Measurements from ENCODE around the gene PET100. TPM values are rescaled to one million over a fixed set of nuclear protein-coding genes. Genes with fewer than 3 reads are reported as not detected.

Gene PET100
- total and polyA plus RNA-seq, 2 experiments from 2014 or later, result 8.6 to 636 TPM

GRCh38 chr19:7662657-7663056 lies 33.1 kb downstream of the PET100 start (continued):
- TF ChIP-seq, protein P1, sequence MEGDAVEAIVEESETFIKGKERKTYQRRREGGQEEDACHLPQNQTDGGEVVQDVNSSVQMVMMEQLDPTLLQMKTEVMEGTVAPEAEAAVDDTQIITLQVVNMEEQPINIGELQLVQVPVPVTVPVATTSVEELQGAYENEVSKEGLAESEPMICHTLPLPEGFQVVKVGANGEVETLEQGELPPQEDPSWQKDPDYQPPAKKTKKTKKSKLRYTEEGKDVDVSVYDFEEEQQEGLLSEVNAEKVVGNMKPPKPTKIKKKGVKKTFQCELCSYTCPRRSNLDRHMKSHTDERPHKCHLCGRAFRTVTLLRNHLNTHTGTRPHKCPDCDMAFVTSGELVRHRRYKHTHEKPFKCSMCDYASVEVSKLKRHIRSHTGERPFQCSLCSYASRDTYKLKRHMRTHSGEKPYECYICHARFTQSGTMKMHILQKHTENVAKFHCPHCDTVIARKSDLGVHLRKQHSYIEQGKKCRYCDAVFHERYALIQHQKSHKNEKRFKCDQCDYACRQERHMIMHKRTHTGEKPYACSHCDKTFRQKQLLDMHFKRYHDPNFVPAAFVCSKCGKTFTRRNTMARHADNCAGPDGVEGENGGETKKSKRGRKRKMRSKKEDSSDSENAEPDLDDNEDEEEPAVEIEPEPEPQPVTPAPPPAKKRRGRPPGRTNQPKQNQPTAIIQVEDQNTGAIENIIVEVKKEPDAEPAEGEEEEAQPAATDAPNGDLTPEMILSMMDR (conservative IDR thresholded peaks at IDR 0.05; ENCODE audit: low read depth in 2 of 2), result no peak
- TF ChIP-seq REST (IDR thresholded peaks at IDR 0.05; ENCODE audit: unreplicated experiment) (no peak), POLR2AphosphoS5 (IDR thresholded peaks at IDR 0.05; ENCODE audit: low read depth) (no peak), EZH2 (IDR thresholded peaks at IDR 0.05; ENCODE audit: low read depth, unreplicated experiment) (no peak), EZH2phosphoT487 (IDR thresholded peaks at IDR 0.05; ENCODE audit: unreplicated experiment) (no peak), ETS1 (IDR thresholded peaks at IDR 0.05) (no peak), STAT1 (IDR thresholded peaks at IDR 0.05; ENCODE audit: unreplicated experiment) (no peak), CREB1 (CRISPR knock-in tag; IDR thresholded peaks at IDR 0.05; ENCODE audit: low read depth) (no peak)

DNA sequence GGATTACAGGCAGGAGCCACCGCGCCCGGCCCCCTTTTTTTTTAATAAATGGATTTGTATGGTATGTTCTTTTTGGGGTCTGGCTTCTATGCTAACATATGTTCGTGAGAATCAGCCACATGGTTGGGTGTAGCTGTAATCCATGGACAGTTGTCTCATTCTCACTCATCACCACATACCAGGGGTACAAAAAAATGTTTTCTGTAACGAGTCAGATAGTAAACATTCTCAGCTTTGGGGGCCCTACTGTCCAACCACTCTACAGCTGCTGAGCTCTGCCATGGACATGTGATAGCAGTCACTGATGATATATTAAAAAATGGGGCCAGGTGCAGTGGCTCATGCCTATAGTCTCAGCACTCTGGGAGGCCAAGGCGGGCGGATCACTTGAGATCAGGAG lies 34.1 kb downstream of the PET100 start:
- DNase-seq (ENCODE audit: low spot score), result no peak
- Histone ChIP-seq H3K9me2 (ENCODE audit: insufficient read depth) (no peaks in the 10 kb centered on the region), H2AFZ (no peak overlapping the region), H3K79me2 (replicated peaks; ENCODE audit: insufficient read depth) (no peaks in the 10 kb centered on the region), H4K20me1 (replicated peaks; ENCODE audit: insufficient read depth) (no peaks in the 10 kb centered on the region), H3F3A (replicated peaks; ENCODE audit: low read depth) (no peaks in the 10 kb centered on the region), H3K4me3 (no peak overlapping the region), H3K4me2 (no peak overlapping the region), H3K4me1 (ENCODE audit: insufficient read depth) (no peaks in the 10 kb centered on the region), H3K36me3 (ENCODE audit: insufficient read depth) (no peaks in the 10 kb centered on the region), H3K27ac (ENCODE audit: low read depth) (no peak overlapping the region), H3K27me3 (ENCODE audit: insufficient read depth) (peaks cover 15% of the 10 kb centered on the region)
- TF ChIP-seq, protein P1 (conservative IDR thresholded peaks at IDR 0.05; ENCODE audit: low read depth in 2 of 2), result no peak
- no peak overlapping the region for H3K4me3 Mint-ChIP-seq
- no peak overlapping the region for H3K27ac Mint-ChIP-seq
- ATAC-seq, result no peak
- no peaks in the 10 kb centered on the region for H3K4me1 Mint-ChIP-seq
- no peaks in the 10 kb centered on the region for H3K36me3 Mint-ChIP-seq (ENCODE audit: low read depth)
- peaks cover 12% of the 10 kb centered on the region for H3K27me3 Mint-ChIP-seq (ENCODE audit: insufficient read depth, low read depth, poor library complexity)
- H3K9me3 Mint-ChIP-seq, result peaks cover 6% of the 10 kb centered on the region; the same call in 2 of the 3 replicates
